ENCODE results near the gene MLPH. TPM values are rescaled to one million over a fixed set of nuclear protein-coding genes. Genes with fewer than 3 reads are reported as not detected.

Gene MLPH
- total RNA-seq, 1 donor from 2014 or later, result 222 TPM

- no peak for DNase-seq (ENCODE audit: low spot score)
These were observed 80.4 kb downstream of the MLPH start for GRCh38 chr2:237567276-237568029.

GRCh38 chr2:237568121-237568660, 81.1 kb downstream of the MLPH start:
- DNase-seq (ENCODE audit: low spot score), result no peak

DNA sequence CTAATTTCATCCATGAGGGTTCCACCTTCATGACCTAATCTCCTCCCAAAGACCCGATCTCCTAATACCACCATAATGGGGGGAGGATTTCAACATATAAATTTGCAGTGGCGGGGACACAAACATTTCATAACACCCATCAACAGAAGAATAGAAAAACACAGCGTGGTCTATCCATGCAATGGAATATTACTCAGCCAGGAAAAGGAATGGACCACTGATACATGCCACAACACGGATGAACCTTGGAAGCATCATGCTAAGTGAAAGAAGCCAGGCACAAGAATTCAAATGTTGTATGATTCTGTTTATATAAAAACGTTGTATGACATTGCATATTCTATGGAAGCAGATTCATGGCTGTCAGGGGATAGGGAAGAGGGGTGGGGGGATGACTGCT, 82.0 kb downstream of the MLPH start:
- DNase-seq (ENCODE audit: low spot score), result no peak

DNA sequence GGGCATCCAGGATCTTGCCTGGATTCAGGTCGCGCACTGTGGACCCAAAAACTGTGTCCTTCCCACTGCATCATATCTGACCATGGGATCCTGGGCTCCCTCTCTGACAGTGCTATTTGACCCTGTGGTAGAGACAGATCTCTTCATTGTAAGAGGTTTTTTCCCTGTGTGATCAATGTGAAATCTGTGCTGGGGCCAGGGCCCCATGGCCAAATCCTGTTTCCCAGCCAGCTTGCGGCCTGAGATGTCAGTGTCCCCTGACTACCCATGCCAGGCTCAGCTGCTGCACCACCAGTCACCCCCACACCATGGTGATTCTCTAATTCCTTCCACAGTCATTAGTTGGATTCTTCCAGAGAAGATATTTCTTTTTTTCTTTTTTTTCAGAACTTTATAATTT, 82.8 kb downstream of the MLPH start:
- no peak for DNase-seq (ENCODE audit: low spot score)

- DNase-seq (ENCODE audit: low spot score), result no peak
These were observed 83.8 kb downstream of the MLPH start for GRCh38 chr2:237570776-237571335.

GRCh38 chr2:237571551-237571950, 84.5 kb downstream of the MLPH start:
- DNase-seq (ENCODE audit: low spot score), result no peak

DNA sequence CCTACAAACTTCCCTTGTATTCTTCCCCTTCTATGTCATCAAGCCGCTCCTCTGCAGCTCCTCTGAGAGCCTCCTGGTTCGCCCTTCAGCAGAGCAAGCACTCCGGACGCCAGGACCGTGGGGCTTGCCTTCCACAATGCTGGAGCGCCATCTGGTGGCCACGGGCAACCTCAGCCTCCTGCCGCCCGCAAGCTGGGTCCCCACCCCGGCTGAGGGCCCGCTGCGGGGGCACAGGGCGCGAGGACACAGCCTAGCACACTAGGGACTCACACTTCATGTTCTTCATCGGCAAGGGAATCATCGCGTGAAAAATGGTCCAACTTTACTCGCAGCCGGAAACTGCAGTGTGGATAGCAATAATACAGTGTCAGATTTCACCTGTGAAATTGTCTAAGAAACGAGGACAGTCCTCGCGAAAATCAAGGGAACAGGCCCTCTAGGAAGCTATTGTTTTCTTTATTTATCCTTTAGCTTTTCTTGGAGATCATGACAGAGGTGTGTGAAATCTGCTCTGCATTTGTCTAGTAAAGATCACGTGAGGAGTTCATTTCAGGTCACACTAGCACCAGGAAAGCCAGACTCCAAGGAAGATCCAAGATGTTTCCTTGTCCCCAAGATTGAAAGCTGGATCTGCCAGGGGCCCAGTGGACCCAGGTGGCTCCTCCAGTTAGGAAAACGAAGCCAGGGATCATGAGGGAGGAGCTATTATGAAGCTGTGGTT, 85.1 kb downstream of the MLPH start:
- DNase-seq (ENCODE audit: low spot score), result peak; percentile 90

GRCh38 chr2:237572742-237573101, 85.7 kb downstream of the MLPH start:
- no peak for DNase-seq (ENCODE audit: low spot score)

DNA sequence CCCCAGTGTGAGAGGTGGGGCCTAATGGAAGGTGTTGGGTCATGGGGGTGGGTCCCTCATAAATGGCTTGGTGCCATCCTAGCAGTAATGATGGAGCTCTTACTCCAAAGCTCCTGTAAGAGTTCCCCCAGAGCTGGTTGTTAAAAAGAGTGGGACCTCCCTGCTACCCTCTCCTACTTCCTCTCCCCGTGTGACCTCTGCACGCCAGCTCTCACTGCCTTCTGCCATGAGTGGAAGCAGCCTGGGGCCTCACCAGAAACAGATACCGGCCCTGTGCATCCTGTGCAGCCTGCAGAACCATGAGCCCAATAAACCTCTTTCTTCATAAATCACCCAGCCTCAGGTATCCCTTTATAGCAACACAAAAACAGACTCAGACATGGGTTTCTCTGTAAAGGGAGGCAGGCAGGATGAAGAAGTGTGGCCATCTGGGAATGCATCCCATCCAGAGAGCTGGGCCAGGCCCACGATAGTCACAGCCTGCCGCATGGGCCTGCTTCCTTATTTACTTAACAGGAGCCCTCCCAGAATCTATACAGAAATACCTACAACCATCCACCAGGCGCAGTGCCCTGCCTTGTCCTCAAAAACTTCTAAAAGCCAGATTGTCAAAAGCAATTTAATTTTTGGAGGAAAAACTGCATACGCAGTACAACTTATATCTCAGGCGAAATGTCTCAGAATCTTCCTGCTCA, 86.8 kb downstream of the MLPH start:
- DNase-seq (ENCODE audit: low spot score), result no peak

GRCh38 chr2:237574467-237574866, 87.4 kb downstream of the MLPH start:
- no peak for DNase-seq (ENCODE audit: low spot score)

- peak; percentile 79 for DNase-seq (ENCODE audit: low spot score)
These were observed 88.1 kb downstream of the MLPH start for GRCh38 chr2:237574894-237575868.

DNA sequence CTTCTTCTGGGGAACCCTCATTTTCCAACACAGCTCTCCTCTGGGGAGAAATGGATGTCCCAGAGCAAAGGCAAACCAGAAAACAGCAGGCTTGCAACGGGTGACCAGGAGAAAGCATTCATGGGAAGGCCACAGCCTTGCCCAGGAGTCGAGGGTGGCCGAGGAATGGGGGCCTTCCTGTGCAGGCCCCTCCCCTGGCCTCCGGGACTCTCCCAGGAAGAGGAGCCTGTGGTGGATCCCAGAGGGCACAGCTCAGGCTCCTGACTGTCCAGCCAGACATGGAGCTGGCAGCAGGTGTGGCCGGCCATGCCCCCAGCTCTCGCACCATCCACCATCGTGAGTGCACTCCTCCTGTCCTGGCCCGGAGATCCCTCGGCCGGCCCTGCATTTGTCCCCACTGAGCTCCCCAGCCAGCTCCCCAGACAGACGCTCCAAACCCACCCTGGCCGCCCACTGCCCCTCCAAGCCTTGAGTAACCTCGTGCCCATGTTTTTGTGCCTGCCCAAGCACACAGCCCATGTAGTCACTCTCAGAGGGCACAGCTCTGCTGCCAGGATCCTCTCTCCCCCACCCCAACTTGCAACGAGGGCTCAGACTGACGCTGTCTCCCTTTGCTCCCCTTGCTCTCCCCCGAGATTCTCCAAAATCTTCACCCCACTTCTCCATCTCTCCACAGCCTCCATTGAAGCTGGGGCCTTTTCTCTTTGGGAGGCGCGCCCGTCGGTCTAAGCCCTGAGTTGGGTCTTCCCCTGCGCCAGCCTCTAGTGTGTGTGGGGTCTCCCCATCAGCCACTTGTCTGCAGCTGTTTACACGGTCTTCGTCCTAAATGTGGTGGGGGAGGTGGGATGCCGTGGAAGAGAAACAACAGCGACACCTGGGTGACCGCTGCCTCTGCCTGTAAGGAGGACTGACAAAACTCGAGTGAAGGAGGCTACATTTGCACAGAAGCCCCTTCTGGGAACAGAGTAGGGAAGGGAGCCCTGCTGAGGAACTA, 89.1 kb downstream of the MLPH start:
- no peak for DNase-seq (ENCODE audit: low spot score)

GRCh38 chr2:237576974-237577373, 89.9 kb downstream of the MLPH start:
- DNase-seq (ENCODE audit: low spot score), result no peak

- no peak for DNase-seq (ENCODE audit: low spot score)
These were observed 90.4 kb downstream of the MLPH start for GRCh38 chr2:237577458-237577857.

GRCh38 chr2:237577956-237578870, 91.2 kb downstream of the MLPH start:
- no peak for DNase-seq (ENCODE audit: low spot score)

DNA sequence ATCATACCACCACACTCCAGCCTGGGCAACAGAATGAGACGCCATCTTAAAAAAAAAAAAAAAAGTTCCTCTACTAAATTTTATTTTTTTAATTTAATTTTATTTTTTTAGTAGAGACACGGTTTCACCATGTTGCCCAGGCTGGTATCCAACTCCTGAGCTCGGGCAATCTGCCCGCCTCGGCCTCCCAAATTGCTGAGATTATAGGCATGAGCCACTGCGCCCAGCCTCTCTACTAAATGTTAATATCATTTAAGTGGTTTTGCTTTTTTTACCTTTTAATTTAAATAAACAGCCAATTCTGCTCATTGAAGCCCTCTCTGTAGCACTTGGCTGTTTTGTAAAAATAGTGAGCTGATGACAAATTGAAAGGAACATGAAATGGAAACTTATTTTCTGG, 94.3 kb downstream of the MLPH start:
- DNase-seq (ENCODE audit: low spot score), result no peak

GRCh38 chr2:237581751-237582746, 95.0 kb downstream of the MLPH start:
- peak; percentile 82 for DNase-seq (ENCODE audit: low spot score)
